Iris pigment epithelial cell (primary cell): ENCODE data around the gene BLCAP.
"Not testable (repeated sequence)": the region's sequence is repeated elsewhere in the genome, so short reads cannot be mapped to it uniquely, and the experiment has no call there.

ENCODE experiments used
- DNase-seq: peaks from one replicate; pipeline ENCODE4 v3.0.0-alpha.2; 2011; ENCODE audit warnings: low read depth

The BLCAP gene

GRCh38 chr20:37479925-37480691, 47.6 kb downstream of the BLCAP start:
- DNase-seq = no peak

GRCh38 chr20:37479266-37479665, 48.4 kb downstream of the BLCAP start:
- DNase-seq = no peak

- no peak for DNase-seq
These were observed 50.6 kb downstream of the BLCAP start for GRCh38 chr20:37477041-37477440.

GRCh38 chr20:37475252-37475651, 52.4 kb downstream of the BLCAP start:
- no peak for DNase-seq

GRCh38 chr20:37474386-37474785, 53.3 kb downstream of the BLCAP start:
- DNase-seq = no peak

- no peak for DNase-seq
These were observed 54.3 kb downstream of the BLCAP start for GRCh38 chr20:37473249-37474000.

GRCh38 chr20:37472435-37472834, 55.2 kb downstream of the BLCAP start:
- not testable (repeated sequence) for DNase-seq

GRCh38 chr20:37471741-37472235, 55.9 kb downstream of the BLCAP start:
- DNase-seq = no peak

GRCh38 chr20:37470190-37470589, 57.5 kb downstream of the BLCAP start:
- not testable (repeated sequence) for DNase-seq

GRCh38 chr20:37469531-37469930, 58.1 kb downstream of the BLCAP start:
- DNase-seq = no peak

GRCh38 chr20:37468886-37469285, 58.8 kb downstream of the BLCAP start:
- no peak for DNase-seq
